GM18873 (cell line): Measurements from ENCODE around the gene C5orf63.
"Not testable (repeated sequence)": the region's sequence is repeated elsewhere in the genome, so short reads cannot be mapped to it uniquely, and the experiment has no call there.

Experiments used
- ATAC-seq: cut with Tn5 transposase; IDR thresholded peaks from one replicate; pipeline ENCODE4 v1.9.1; 2021; ENCODE audit warnings: mild to moderate bottlenecking, moderate library complexity, moderate number of reproducible peaks; ENCODE audit not compliant: unreplicated experiment, low FRiP score

C5orf63 gene

GRCh38 chr5:127076315-127077129 lies 3.2 kb upstream of the C5orf63 start:
- ATAC-seq = no peak

- ATAC-seq = no peak
These were observed 1.2 kb upstream of the C5orf63 start for GRCh38 chr5:127074466-127074865.

GRCh38 chr5:127070243-127070642 lies 3.1 kb downstream of the C5orf63 start:
- ATAC-seq = no peak

- no peak for ATAC-seq
These were observed 4.6 kb downstream of the C5orf63 start for GRCh38 chr5:127068493-127069214.

GRCh38 chr5:127066721-127067120 lies 6.6 kb downstream of the C5orf63 start:
- ATAC-seq = no peak

- no peak for ATAC-seq
These were observed 9.0 kb downstream of the C5orf63 start for GRCh38 chr5:127064253-127064840.

GRCh38 chr5:127063257-127063913 lies 9.9 kb downstream of the C5orf63 start:
- ATAC-seq = no peak

GRCh38 chr5:127061956-127062355 lies 11.3 kb downstream of the C5orf63 start:
- ATAC-seq = no peak

- no peak for ATAC-seq
These were observed 11.8 kb downstream of the C5orf63 start for GRCh38 chr5:127061537-127061936.

GRCh38 chr5:127060470-127060985 lies 12.8 kb downstream of the C5orf63 start:
- ATAC-seq = no peak

- ATAC-seq = no peak
These were observed 16.4 kb downstream of the C5orf63 start for GRCh38 chr5:127056896-127057295.

GRCh38 chr5:127055880-127056653 lies 17.2 kb downstream of the C5orf63 start:
- ATAC-seq = no peak

- not testable (repeated sequence) for ATAC-seq
These were observed 19.8 kb downstream of the C5orf63 start for GRCh38 chr5:127053551-127053950.

GRCh38 chr5:127053049-127053448 lies 20.3 kb downstream of the C5orf63 start:
- ATAC-seq = no peak

- ATAC-seq = no peak
These were observed 21.7 kb downstream of the C5orf63 start for GRCh38 chr5:127051591-127051990.

- ATAC-seq = no peak
These were observed 26.8 kb downstream of the C5orf63 start for GRCh38 chr5:127046343-127047072.

GRCh38 chr5:127042593-127042992 lies 30.7 kb downstream of the C5orf63 start:
- no peak for ATAC-seq

- no peak for ATAC-seq
These were observed 31.7 kb downstream of the C5orf63 start for GRCh38 chr5:127041571-127041970.

GRCh38 chr5:127040796-127041520 lies 32.3 kb downstream of the C5orf63 start:
- ATAC-seq = no peak
